MCF 10A (cell line): ENCODE results near the gene CYP4F3. TPM values are rescaled to one million over a fixed set of nuclear protein-coding genes. Genes with fewer than 3 reads are reported as not detected.

Experiments used
- BruUV-seq: library from RNA; stranded (reverse); fragments of 400-500 nt; replicated peaks from 2 replicates; lab custom pipeline; 2021; lab: Mats Ljungman, UMichigan
- CTCF ChIA-PET: fragments of 300-600 bp; sonication (Branson Sonifier 250); formaldehyde crosslinking; extraction: SDS; loops from one replicate; lab custom pipeline; 2021; ENCODE audit warnings: antibody characterized with exemption, inconsistent platforms; lab: Yijun Ruan, JAX
- POLR2A ChIA-PET: fragments of 300-600, 350-650 bp; sonication (Branson Sonifier 250); formaldehyde crosslinking; extraction: SDS; loops from one replicate; lab custom pipeline; 2020; ENCODE audit warnings: antibody characterized with exemption, inconsistent platforms; lab: Yijun Ruan, JAX
- DNase-seq: peaks from one replicate; pipeline ENCODE4 v3.0.0-alpha.2; 2018; ENCODE audit not compliant: unreplicated experiment
- H3K27ac Mint-ChIP-seq: one replicate; pipeline ENCODE4 v1.8.0; 2022; ENCODE audit warnings: mild to moderate bottlenecking, low read depth, mixed read lengths; ENCODE audit not compliant: unreplicated experiment
- H3K27me3 Mint-ChIP-seq: one replicate; pipeline ENCODE4 v1.8.0; 2022; ENCODE audit warnings: mixed read lengths; ENCODE audit not compliant: insufficient read depth, unreplicated experiment
- H3K36me3 Mint-ChIP-seq: one replicate; pipeline ENCODE4 v1.8.0; 2022; ENCODE audit warnings: mild to moderate bottlenecking, moderate library complexity, mixed read lengths; ENCODE audit not compliant: insufficient read depth, unreplicated experiment
- H3K4me1 Mint-ChIP-seq: one replicate; pipeline ENCODE4 v1.8.0; 2022; ENCODE audit warnings: mixed read lengths; ENCODE audit not compliant: insufficient read depth, unreplicated experiment
- H3K4me3 Mint-ChIP-seq: one replicate; pipeline ENCODE4 v1.8.0; 2022; ENCODE audit warnings: mild to moderate bottlenecking, moderate library complexity, mixed read lengths; ENCODE audit not compliant: unreplicated experiment
- H3K9me3 Mint-ChIP-seq: one replicate; pipeline ENCODE4 v1.8.0; 2022; ENCODE audit warnings: mixed read lengths; ENCODE audit not compliant: unreplicated experiment
- CTCF ChIP-seq: fragments of 200-600 bp; IDR thresholded peaks from one replicate; pipeline ENCODE4 v1.8.0; 2022; ENCODE audit warnings: antibody characterized with exemption, mild to moderate bottlenecking; ENCODE audit not compliant: unreplicated experiment
- intact Hi-C: fragments of 100-400 bp; cut with micrococcal nuclease; formaldehyde crosslinking; loops from 2 replicates; pipeline ENCODE4 v1.14.1; 2022
- total RNA-seq: library from RNA; stranded (reverse); gene quantifications from 2 replicates; pipeline ENCODE4 v1.2.3, GENCODE V29; 2022

The CYP4F3 gene
- total RNA-seq, 1 experiment from 2014 or later, result 0.75 TPM

- ChIA-PET CTCF (no interaction called here), POLR2A (no interaction called here)
- intact Hi-C loops, result no loop called here
- no peak for DNase-seq
- Mint-ChIP-seq H3K27me3 (peaks cover 12% of the 10 kb centered on the region), H3K4me3 (no peak overlapping the region), H3K27ac (no peak overlapping the region), H3K4me1 (no peaks in the 10 kb centered on the region), H3K9me3 (peaks cover 17% of the 10 kb centered on the region), H3K36me3 (no peaks in the 10 kb centered on the region)
- BruUV-seq, result no TSS peak
- no peak for TF ChIP-seq CTCF
These were observed 27.4 kb upstream of the CYP4F3 start for GRCh38 chr19:15613338-15613737.

GRCh38 chr19:15614507-15615379 lies 26.0 kb upstream of the CYP4F3 start, which contains the start of gene CYP4F8:
TSS of gene CYP4F8 (plus strand) at chr19:15615218. CDS start at chr19:15615617, 399 bp downstream.
- no peaks in the 10 kb centered on the region for H3K36me3 Mint-ChIP-seq
- H3K9me3 Mint-ChIP-seq, result peaks cover 29% of the 10 kb centered on the region
- no peak for TF ChIP-seq CTCF
- ChIA-PET CTCF (interaction anchor here (0.8 kb wide), 1 partner anchor 632 kb away, joined by 4 read pairs; no protein-coding TSS in a partner anchor), POLR2A (no interaction called here)
- intact Hi-C loops, result no loop called here
- peaks cover 12% of the 10 kb centered on the region for H3K27me3 Mint-ChIP-seq
- H3K4me3 Mint-ChIP-seq, result no peak within 1 kb of the TSS
- no peaks in the 10 kb centered on the region for H3K4me1 Mint-ChIP-seq
- H3K27ac Mint-ChIP-seq, result no peak within 1 kb of the TSS
- DNase-seq, result no peak
- BruUV-seq, result no TSS peak

- no peaks in the 10 kb centered on the region for H3K36me3 Mint-ChIP-seq
- no peak for TF ChIP-seq CTCF
- H3K4me3 Mint-ChIP-seq, result no peak overlapping the region
- H3K9me3 Mint-ChIP-seq, result peaks cover 30% of the 10 kb centered on the region
- ChIA-PET CTCF (interaction anchor here (0.8 kb wide), 1 partner anchor 633 kb away, joined by 4 read pairs; no protein-coding TSS in a partner anchor), POLR2A (no interaction called here)
- peaks cover 12% of the 10 kb centered on the region for H3K27me3 Mint-ChIP-seq
- no peaks in the 10 kb centered on the region for H3K4me1 Mint-ChIP-seq
- intact Hi-C loops, result no loop called here
- DNase-seq, result no peak
- BruUV-seq, result no TSS peak
- H3K27ac Mint-ChIP-seq, result no peak overlapping the region
These were observed 25.2 kb upstream of the CYP4F3 start for GRCh38 chr19:15615526-15615925.

- BruUV-seq, result no TSS peak
- H3K36me3 Mint-ChIP-seq, result no peaks in the 10 kb centered on the region
- no peak overlapping the region for H3K4me3 Mint-ChIP-seq
- no peak for DNase-seq
- peaks cover 30% of the 10 kb centered on the region for H3K9me3 Mint-ChIP-seq
- intact Hi-C loops, result no loop called here
- TF ChIP-seq CTCF, result no peak
- ChIA-PET CTCF (no interaction called here), POLR2A (no interaction called here)
- peaks cover 12% of the 10 kb centered on the region for H3K27me3 Mint-ChIP-seq
- H3K27ac Mint-ChIP-seq, result no peak overlapping the region
- no peaks in the 10 kb centered on the region for H3K4me1 Mint-ChIP-seq
These were observed 24.5 kb upstream of the CYP4F3 start for GRCh38 chr19:15616183-15616582.
